ENCODE data around the gene ZNF470.

The ZNF470 gene

GRCh38 chr19:56567274-56568120 lies at the start of gene ZNF470:
Gene ZNF470, plus strand, starts transcription at chr19:56567468. Its CDS starts 2,844 bp downstream, at chr19:56570312.
- peak within 1 kb of the TSS; percentile 96 for H3K4me3 ChIP-seq (ENCODE audit: low read length)
- no peaks in the 10 kb centered on the region for H3K27me3 ChIP-seq (replicated peaks; ENCODE audit: control insufficient read depth, insufficient read depth, low read length)
- peak; percentile 98 for DNase-seq (ENCODE audit: low read depth)
- H3K9me3 ChIP-seq (ENCODE audit: control insufficient read depth, low read length): peaks cover 84% of the 10 kb centered on the region
- peak within 1 kb of the TSS; percentile 94 for H3K9ac ChIP-seq (ENCODE audit: low read length)
- peaks cover 5% of the 10 kb centered on the region for H3K4me1 ChIP-seq (ENCODE audit: control insufficient read depth, insufficient read depth, low read length)
- H3K36me3 ChIP-seq (ENCODE audit: control insufficient read depth, insufficient read depth, low read length, severe bottlenecking): peaks cover 48% of the 10 kb centered on the region

GRCh38 chr19:56525214-56525860 lies 41.9 kb upstream of the ZNF470 start:
- Histone ChIP-seq H3K4me1 (ENCODE audit: control insufficient read depth, insufficient read depth, low read length) (no peaks in the 10 kb centered on the region), H3K9ac (ENCODE audit: low read length) (no peak overlapping the region), H3K4me3 (ENCODE audit: low read length) (peak overlapping the region; percentile 73), H3K27me3 (replicated peaks; ENCODE audit: control insufficient read depth, insufficient read depth, low read length) (no peaks in the 10 kb centered on the region), H3K9me3 (ENCODE audit: control insufficient read depth, low read length) (peaks cover 99% of the 10 kb centered on the region), H3K36me3 (ENCODE audit: control insufficient read depth, insufficient read depth, low read length, severe bottlenecking) (peaks cover 43% of the 10 kb centered on the region)
- no peak for DNase-seq (ENCODE audit: low read depth)

- Histone ChIP-seq H3K36me3 (ENCODE audit: control insufficient read depth, insufficient read depth, low read length, severe bottlenecking) (peaks cover 15% of the 10 kb centered on the region), H3K4me1 (ENCODE audit: control insufficient read depth, insufficient read depth, low read length) (peaks cover 7% of the 10 kb centered on the region), H3K27me3 (replicated peaks; ENCODE audit: control insufficient read depth, insufficient read depth, low read length) (no peaks in the 10 kb centered on the region), H3K9ac (ENCODE audit: low read length) (no peak overlapping the region), H3K9me3 (ENCODE audit: control insufficient read depth, low read length) (peaks cover 81% of the 10 kb centered on the region), H3K4me3 (ENCODE audit: low read length) (peak overlapping the region; percentile 86)
- DNase-seq (ENCODE audit: low read depth): no peak
Observed at GRCh38 chr19:56537442-56537841, 29.8 kb upstream of the ZNF470 start.

- Histone ChIP-seq H3K4me3 (ENCODE audit: low read length) (peak overlapping the region; percentile 86), H3K9me3 (ENCODE audit: control insufficient read depth, low read length) (peaks cover 78% of the 10 kb centered on the region), H3K9ac (ENCODE audit: low read length) (peak overlapping the region; percentile 90), H3K4me1 (ENCODE audit: control insufficient read depth, insufficient read depth, low read length) (peaks cover 7% of the 10 kb centered on the region), H3K36me3 (ENCODE audit: control insufficient read depth, insufficient read depth, low read length, severe bottlenecking) (peaks cover 20% of the 10 kb centered on the region), H3K27me3 (replicated peaks; ENCODE audit: control insufficient read depth, insufficient read depth, low read length) (no peaks in the 10 kb centered on the region)
- peak; percentile 95 for DNase-seq (ENCODE audit: low read depth)
Observed at GRCh38 chr19:56538254-56538760, 29.0 kb upstream of the ZNF470 start.

GRCh38 chr19:56538761-56539263 lies 28.5 kb upstream of the ZNF470 start, which contains the start of gene ZFP28:
Gene ZFP28, plus strand, starts transcription at chr19:56538948. Its CDS starts 71 bp downstream, at chr19:56539019.
- H3K36me3 ChIP-seq (ENCODE audit: control insufficient read depth, insufficient read depth, low read length, severe bottlenecking): peaks cover 21% of the 10 kb centered on the region
- peak within 1 kb of the TSS; percentile 90 for H3K9ac ChIP-seq (ENCODE audit: low read length)
- peak within 1 kb of the TSS; percentile 86 for H3K4me3 ChIP-seq (ENCODE audit: low read length)
- peaks cover 77% of the 10 kb centered on the region for H3K9me3 ChIP-seq (ENCODE audit: control insufficient read depth, low read length)
- peaks cover 7% of the 10 kb centered on the region for H3K4me1 ChIP-seq (ENCODE audit: control insufficient read depth, insufficient read depth, low read length)
- DNase-seq (ENCODE audit: low read depth): no peak
- H3K27me3 ChIP-seq (replicated peaks; ENCODE audit: control insufficient read depth, insufficient read depth, low read length): no peaks in the 10 kb centered on the region

GRCh38 chr19:56543776-56544175 lies 23.5 kb upstream of the ZNF470 start:
- Histone ChIP-seq H3K9me3 (ENCODE audit: control insufficient read depth, low read length) (peaks cover 83% of the 10 kb centered on the region), H3K9ac (ENCODE audit: low read length) (no peak overlapping the region), H3K27me3 (replicated peaks; ENCODE audit: control insufficient read depth, insufficient read depth, low read length) (no peaks in the 10 kb centered on the region), H3K36me3 (ENCODE audit: control insufficient read depth, insufficient read depth, low read length, severe bottlenecking) (peaks cover 68% of the 10 kb centered on the region), H3K4me3 (ENCODE audit: low read length) (peak overlapping the region; percentile 10), H3K4me1 (ENCODE audit: control insufficient read depth, insufficient read depth, low read length) (peaks cover 5% of the 10 kb centered on the region)
- DNase-seq (ENCODE audit: low read depth): no peak

GRCh38 chr19:56547535-56547934 lies 19.7 kb upstream of the ZNF470 start:
- H3K4me1 ChIP-seq (ENCODE audit: control insufficient read depth, insufficient read depth, low read length): no peaks in the 10 kb centered on the region
- no peak overlapping the region for H3K9ac ChIP-seq (ENCODE audit: low read length)
- H3K36me3 ChIP-seq (ENCODE audit: control insufficient read depth, insufficient read depth, low read length, severe bottlenecking): peaks cover 90% of the 10 kb centered on the region
- no peak for DNase-seq (ENCODE audit: low read depth)
- peaks cover 94% of the 10 kb centered on the region for H3K9me3 ChIP-seq (ENCODE audit: control insufficient read depth, low read length)
- peak overlapping the region; percentile 67 for H3K4me3 ChIP-seq (ENCODE audit: low read length)
- H3K27me3 ChIP-seq (replicated peaks; ENCODE audit: control insufficient read depth, insufficient read depth, low read length): no peaks in the 10 kb centered on the region

GRCh38 chr19:56554272-56554869 lies 12.9 kb upstream of the ZNF470 start:
- Histone ChIP-seq H3K9me3 (ENCODE audit: control insufficient read depth, low read length) (peaks cover 98% of the 10 kb centered on the region), H3K36me3 (ENCODE audit: control insufficient read depth, insufficient read depth, low read length, severe bottlenecking) (peaks cover 70% of the 10 kb centered on the region), H3K27me3 (replicated peaks; ENCODE audit: control insufficient read depth, insufficient read depth, low read length) (no peaks in the 10 kb centered on the region), H3K4me3 (ENCODE audit: low read length) (peak overlapping the region; percentile 77), H3K9ac (ENCODE audit: low read length) (no peak overlapping the region), H3K4me1 (ENCODE audit: control insufficient read depth, insufficient read depth, low read length) (no peaks in the 10 kb centered on the region)
- no peak for DNase-seq (ENCODE audit: low read depth)

- H3K4me1 ChIP-seq (ENCODE audit: control insufficient read depth, insufficient read depth, low read length): peaks cover 1% of the 10 kb centered on the region
- H3K36me3 ChIP-seq (ENCODE audit: control insufficient read depth, insufficient read depth, low read length, severe bottlenecking): peaks cover 13% of the 10 kb centered on the region
- H3K27me3 ChIP-seq (replicated peaks; ENCODE audit: control insufficient read depth, insufficient read depth, low read length): no peaks in the 10 kb centered on the region
- H3K4me3 ChIP-seq (ENCODE audit: low read length): peak overlapping the region; percentile 47
- no peak for DNase-seq (ENCODE audit: low read depth)
- H3K9ac ChIP-seq (ENCODE audit: low read length): no peak overlapping the region
- peaks cover 85% of the 10 kb centered on the region for H3K9me3 ChIP-seq (ENCODE audit: control insufficient read depth, low read length)
Observed at GRCh38 chr19:56562766-56563165, 4.5 kb upstream of the ZNF470 start.

- peak overlapping the region; percentile 94 for H3K9ac ChIP-seq (ENCODE audit: low read length)
- no peaks in the 10 kb centered on the region for H3K27me3 ChIP-seq (replicated peaks; ENCODE audit: control insufficient read depth, insufficient read depth, low read length)
- peaks cover 86% of the 10 kb centered on the region for H3K9me3 ChIP-seq (ENCODE audit: control insufficient read depth, low read length)
- peak; percentile 59 for DNase-seq (ENCODE audit: low read depth)
- H3K36me3 ChIP-seq (ENCODE audit: control insufficient read depth, insufficient read depth, low read length, severe bottlenecking): peaks cover 46% of the 10 kb centered on the region
- H3K4me3 ChIP-seq (ENCODE audit: low read length): peak overlapping the region; percentile 96
- peaks cover 5% of the 10 kb centered on the region for H3K4me1 ChIP-seq (ENCODE audit: control insufficient read depth, insufficient read depth, low read length)
Observed at GRCh38 chr19:56566904-56567273, 379 bp upstream of the ZNF470 start.

GRCh38 chr19:56572589-56572988 lies 5.3 kb downstream of the ZNF470 start:
- H3K4me1 ChIP-seq (ENCODE audit: control insufficient read depth, insufficient read depth, low read length): peaks cover 5% of the 10 kb centered on the region
- H3K4me3 ChIP-seq (ENCODE audit: low read length): peak overlapping the region; percentile 73
- DNase-seq (ENCODE audit: low read depth): no peak

More at GRCh38 chr19:56572589-56572988, 5.3 kb downstream of the ZNF470 start:
- Histone ChIP-seq H3K27me3 (replicated peaks; ENCODE audit: control insufficient read depth, insufficient read depth, low read length) (no peaks in the 10 kb centered on the region), H3K9me3 (ENCODE audit: control insufficient read depth, low read length) (peaks cover 95% of the 10 kb centered on the region), H3K9ac (ENCODE audit: low read length) (no peak overlapping the region), H3K36me3 (ENCODE audit: control insufficient read depth, insufficient read depth, low read length, severe bottlenecking) (peaks cover 86% of the 10 kb centered on the region)

Data from adipocyte (in vitro differentiated cells).